Heart left ventricle (tissue), 13 donors: ENCODE data around the gene PRSS33.

Experiments used
- CTCF ChIP-seq, 12 donors: fragments of 200-600 bp; sonication (generic) in 4 of 12; IDR thresholded peaks; one replicate each; pipeline versions ENCODE4 v1.5.0 to v1.8.0; 2018 to 2022; ENCODE audit warnings: antibody characterized with exemption in 12 of 12, mild to moderate bottlenecking in 5 of 12
- POLR2A ChIP-seq, 2 donors: fragments of 450-650 bp; IDR thresholded peaks; one replicate each; pipeline ENCODE4 v1.6.1; 2017; ENCODE audit warnings: antibody characterized with exemption in 2 of 2, mild to moderate bottlenecking in 2 of 2, moderate library complexity in 2 of 2
- donor health status: ischemic (EF 13 %, LVEDD 7.1; RV severe dilation, severe dysfunction).
- donor health status: DM: no; HTN: yes; CAD: no.
- donor health status: DM: no; HTN: no; CAD: no.
- donor health status: ischemic (EF 25% LVEDD 6.9; RV normal size, moderate dysfunction).
- donor health status: ischemic (EF 25% LVEDD 5.7; RV mildly dilated, moderate dysfunction).
- donor health status: ischemic (EF 35%, LVEDD 5.7; RV mildly dilated, moderate dysfunction).
- donor health status: nonischemic (EF 11% LVEDD 7.7; RV severe dilation, severe dysfunction).
- donor health status: DM: yes; HTN: yes; CAD: no.
- donor health status: PGD.
- donor health status: ischemic (EF 29% LVEDD 5.4; RV normal size, mild dysfunction).
- donor health status: nonischemic (EF 23%, LVEDD 6.1; RV moderate dilation, normal function).

DNA sequence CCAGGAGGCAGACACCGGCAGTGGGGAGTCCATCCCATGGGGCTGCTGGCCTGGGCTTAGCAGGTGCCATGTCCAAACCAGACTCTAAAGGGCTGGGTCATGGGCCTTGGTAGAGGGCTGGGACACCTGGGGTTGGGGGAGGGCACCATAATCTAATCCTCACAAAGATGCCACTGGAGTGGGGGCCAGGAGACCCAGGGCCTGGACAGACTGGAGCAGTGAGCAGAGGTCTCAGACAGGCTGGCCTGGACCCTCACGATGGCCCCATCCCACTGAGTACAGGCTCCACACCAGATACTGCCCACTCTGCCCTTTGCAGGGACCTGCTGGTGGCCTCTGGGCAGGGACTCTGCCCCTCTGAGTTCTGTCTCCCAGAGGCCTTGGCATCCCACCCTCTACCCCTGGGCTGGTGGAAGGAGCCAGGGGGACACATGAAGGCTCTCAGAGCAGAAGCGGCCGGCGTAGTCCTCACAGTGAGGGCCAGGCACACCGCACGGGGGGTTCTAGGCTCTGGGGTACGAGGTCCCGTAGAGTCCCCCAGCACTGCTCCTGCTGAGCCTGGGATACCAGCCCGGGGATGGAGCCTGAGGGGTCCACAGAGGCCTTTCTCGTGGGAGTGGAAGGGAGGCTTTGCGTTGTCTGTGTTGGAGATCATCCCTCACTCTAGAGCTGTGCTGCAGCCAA lies 44.9 kb downstream of the PRSS33 start:
- TF ChIP-seq CTCF (IDR thresholded peaks at IDR 0.05) (no peak), POLR2A (IDR thresholded peaks at IDR 0.05) (no peak)
